HG03378 (cell line): ENCODE measurements around the gene NAT14.
A peak's percentile ranks its signal among the peaks of the same experiment; 100 is the strongest.

ENCODE experiments used
- ATAC-seq: cut with Tn5 transposase; IDR thresholded peaks from one replicate; pipeline ENCODE4 v1.9.1; 2021; ENCODE audit warnings: mild to moderate bottlenecking, moderate library complexity; ENCODE audit not compliant: unreplicated experiment

Gene NAT14

GRCh38 chr19:55467236-55468053 is 17.5 kb upstream of the NAT14 start:
- no peak for ATAC-seq

DNA sequence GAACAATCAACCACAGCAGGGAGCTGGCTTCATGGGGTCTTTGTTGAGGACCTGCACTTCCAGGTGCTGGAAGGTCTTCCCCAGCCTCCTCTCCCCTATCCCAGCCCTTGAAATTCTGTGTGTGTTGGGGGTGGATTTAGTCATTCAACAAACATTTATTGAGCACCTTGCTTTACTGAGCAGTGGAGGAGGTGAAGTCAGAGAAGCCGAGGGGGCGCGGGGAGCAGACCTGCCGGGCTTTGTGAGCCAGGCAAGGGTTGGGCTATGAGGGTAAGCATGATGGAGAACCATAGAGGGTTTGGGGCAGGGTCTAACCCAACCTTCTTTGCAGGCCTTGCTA is 17.0 kb upstream of the NAT14 start:
- ATAC-seq, result no peak

DNA sequence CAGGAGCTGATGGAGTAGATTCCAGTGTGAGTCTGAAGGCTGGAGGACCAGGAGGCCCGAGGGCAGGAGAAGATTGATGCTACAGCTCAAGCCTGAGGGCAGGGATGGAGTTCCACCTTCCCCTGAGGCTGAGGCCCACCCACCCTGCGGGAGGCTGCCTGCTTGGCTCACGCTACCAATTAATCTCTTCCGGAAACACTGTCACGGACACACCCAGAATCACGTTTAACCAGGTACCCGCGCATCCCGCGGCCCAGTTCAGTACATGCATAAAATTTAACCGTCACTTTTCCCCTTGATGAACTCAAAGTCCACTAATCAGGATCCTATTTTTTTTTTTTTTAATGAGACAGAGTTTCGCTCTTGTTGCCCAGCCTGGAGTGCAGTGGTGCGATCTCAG is 13.7 kb upstream of the NAT14 start:
- no peak for ATAC-seq

DNA sequence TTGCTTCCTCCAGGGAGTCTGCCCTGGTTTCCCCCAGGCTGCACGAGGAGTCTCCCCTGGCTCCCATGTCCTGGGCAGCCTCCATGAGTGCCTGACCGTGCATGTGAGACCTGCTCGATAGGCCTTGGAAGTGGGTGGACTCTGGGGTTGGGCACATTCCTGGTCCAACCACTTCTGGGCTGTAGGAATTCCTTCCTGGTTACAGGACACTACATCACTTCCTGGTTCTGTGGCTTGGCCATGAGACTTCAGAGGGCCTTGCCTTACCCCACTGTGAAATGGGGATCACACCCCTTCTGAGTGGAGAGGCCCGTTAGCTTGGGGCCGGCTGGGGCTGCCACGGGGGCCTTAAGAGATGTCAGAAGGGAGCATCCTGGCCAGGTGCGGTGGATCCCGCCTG is 12.5 kb upstream of the NAT14 start:
- no peak for ATAC-seq

GRCh38 chr19:55473225-55474012 is 11.6 kb upstream of the NAT14 start:
- no peak for ATAC-seq

GRCh38 chr19:55474269-55475265 is 10.4 kb upstream of the NAT14 start:
- ATAC-seq, result no peak

- ATAC-seq, result peak; percentile 74
These were observed 8.8 kb upstream of the NAT14 start, which contains the start of gene ZNF628 for GRCh38 chr19:55476100-55476775. Gene ZNF628 (plus strand): TSS chr19:55476617. CDS start chr19:55479911, 3,294 bp downstream.

DNA sequence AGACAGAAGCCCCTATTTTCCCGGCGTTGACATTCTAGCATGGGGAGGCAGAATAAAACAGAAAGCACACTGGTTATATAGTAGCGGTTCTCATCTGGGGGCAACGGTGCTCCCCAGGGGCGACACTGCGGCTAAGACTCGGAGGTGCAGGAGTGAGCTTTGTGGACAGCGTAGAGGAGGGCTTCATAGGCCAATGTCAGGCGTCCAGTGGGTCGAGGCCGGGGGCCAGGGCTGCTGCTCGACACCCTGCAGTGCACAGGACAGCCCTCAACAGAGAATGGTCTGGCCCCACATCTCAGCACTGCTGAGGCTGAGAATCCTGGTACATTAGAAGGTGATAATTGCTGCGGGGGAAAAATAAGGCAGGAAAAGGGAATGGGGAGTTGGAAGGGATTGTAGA is 7.1 kb upstream of the NAT14 start:
- no peak for ATAC-seq

- ATAC-seq, result no peak
These were observed 6.6 kb upstream of the NAT14 start for GRCh38 chr19:55478364-55478763.

DNA sequence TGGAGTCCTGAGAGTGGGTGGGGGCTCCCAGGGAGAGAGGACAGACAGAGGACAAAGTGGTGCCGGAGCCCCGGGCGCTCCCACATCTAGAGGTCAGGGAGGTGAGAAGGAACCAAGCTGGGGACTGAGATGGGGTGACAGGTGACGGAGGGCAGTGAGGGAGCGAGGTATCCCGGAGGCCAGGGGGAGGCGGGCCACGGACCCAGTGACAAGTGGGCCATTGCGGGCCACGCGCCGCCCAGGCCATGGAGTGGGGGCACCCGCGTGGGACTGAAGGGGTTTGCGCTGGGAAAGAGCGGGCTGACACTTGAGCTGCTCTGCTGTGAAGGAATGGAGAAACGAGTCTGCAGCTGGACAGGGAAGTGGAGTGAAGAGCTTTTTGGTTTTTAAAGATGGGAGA is 5.9 kb upstream of the NAT14 start:
- no peak for ATAC-seq

- no peak for ATAC-seq
These were observed 5.3 kb upstream of the NAT14 start for GRCh38 chr19:55479451-55480230.

GRCh38 chr19:55481148-55481793 is 3.7 kb upstream of the NAT14 start:
- ATAC-seq, result no peak

DNA sequence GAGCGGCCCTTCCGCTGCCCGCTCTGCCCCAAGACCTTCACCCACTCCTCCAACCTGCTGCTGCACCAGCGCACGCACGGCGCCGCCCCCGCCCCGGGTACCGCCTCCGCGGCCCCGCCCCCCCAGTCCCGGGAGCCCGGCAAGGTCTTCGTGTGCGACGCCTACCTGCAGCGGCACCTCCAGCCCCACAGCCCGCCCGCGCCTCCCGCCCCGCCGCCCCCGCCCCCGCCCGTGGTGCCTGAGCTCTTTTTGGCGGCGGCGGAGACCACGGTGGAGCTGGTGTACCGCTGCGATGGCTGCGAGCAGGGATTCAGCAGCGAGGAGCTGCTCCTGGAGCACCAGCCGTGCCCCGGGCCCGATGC is 3.2 kb upstream of the NAT14 start:
- no peak for ATAC-seq

GRCh38 chr19:55482156-55482961 is 2.6 kb upstream of the NAT14 start:
- ATAC-seq, result no peak

- no peak for ATAC-seq
These were observed 1.9 kb upstream of the NAT14 start for GRCh38 chr19:55482967-55483705.

DNA sequence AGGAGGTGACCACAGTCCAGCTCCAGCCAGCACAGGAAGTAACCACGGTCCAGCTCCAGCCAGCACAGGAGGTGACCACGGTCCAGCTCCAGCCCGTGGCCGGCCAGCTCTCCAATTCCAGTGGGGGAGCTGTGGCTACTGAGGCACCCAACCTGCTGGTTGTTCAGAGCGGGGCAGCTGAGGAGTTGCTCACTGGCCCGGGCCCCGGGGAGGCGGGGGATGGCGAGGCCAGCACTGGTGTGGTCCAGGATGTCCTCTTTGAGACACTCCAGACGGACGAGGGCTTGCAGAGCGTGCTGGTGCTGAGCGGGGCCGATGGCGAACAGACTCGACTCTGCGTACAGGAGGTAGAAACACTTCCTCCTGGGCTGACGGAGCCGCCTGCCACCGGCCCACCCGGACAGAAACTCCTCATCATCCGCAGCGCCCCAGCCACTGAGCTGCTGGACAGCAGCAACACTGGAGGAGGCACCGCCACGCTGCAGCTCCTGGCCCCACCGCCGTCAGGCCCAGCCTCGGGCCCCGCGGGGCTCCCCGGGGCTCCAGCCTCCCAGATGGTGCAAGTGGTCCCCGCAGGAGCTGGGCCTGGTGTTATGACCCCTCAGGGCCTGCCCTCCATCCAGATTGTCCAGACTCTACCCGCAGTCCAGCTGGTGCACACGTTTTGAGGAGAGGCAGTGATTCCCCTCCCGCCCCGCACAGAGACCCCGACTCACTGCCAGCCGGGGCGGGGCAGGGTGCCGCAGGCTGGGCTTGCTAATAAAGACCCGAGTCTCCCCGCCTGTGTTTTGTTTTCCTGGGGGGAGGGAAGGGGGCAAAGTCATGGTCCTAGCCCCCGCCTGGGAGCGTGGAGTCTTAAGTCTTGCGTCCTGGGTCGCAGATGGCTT is 1.0 kb upstream of the NAT14 start:
- ATAC-seq, result no peak
